Mucosa of gallbladder (tissue), 1 donor: ENCODE data around the gene CTNND2. TPM values are rescaled to one million over a fixed set of nuclear protein-coding genes. Genes with fewer than 3 reads are reported as not detected.

Source experiments
- DNase-seq: peaks from one replicate; pipeline ENCODE4 v3.0.0-alpha.2; 2020; ENCODE audit warnings: low spot score
- total RNA-seq: library from RNA; stranded (reverse); gene quantifications from one replicate; pipeline ENCODE4 v1.2.1, GENCODE V29; 2021
- donor health status: DM: no; HTN: no; CAD: no.

Gene CTNND2
- 131 TPM for total RNA-seq

- DNase-seq = peak; percentile 53
Measured at GRCh38 chr5:11904265-11904906, at the start of gene CTNND2. TSS of gene CTNND2 (minus strand) at chr5:11904446. CDS start at chr5:11903853, 593 bp downstream.

GRCh38 chr5:11946317-11946716 is 42.1 kb upstream of the CTNND2 start:
- no peak for DNase-seq

GRCh38 chr5:11941566-11941965 is 37.3 kb upstream of the CTNND2 start:
- DNase-seq = no peak

GRCh38 chr5:11931638-11932037 is 27.4 kb upstream of the CTNND2 start:
- no peak for DNase-seq

GRCh38 chr5:11928909-11929308 is 24.7 kb upstream of the CTNND2 start:
- no peak for DNase-seq

GRCh38 chr5:11925701-11926100 is 21.5 kb upstream of the CTNND2 start:
- no peak for DNase-seq

GRCh38 chr5:11922394-11922793 is 18.1 kb upstream of the CTNND2 start:
- no peak for DNase-seq

- no peak for DNase-seq
Measured at GRCh38 chr5:11918463-11919045, 14.3 kb upstream of the CTNND2 start.

GRCh38 chr5:11909471-11909870 is 5.2 kb upstream of the CTNND2 start:
- no peak for DNase-seq

GRCh38 chr5:11906497-11906896 is 2.3 kb upstream of the CTNND2 start:
- DNase-seq = no peak

GRCh38 chr5:11905206-11905605 is 960 bp upstream of the CTNND2 start:
- peak; percentile 18 for DNase-seq

- DNase-seq = peak; percentile 23
Measured at GRCh38 chr5:11903614-11904264, 507 bp downstream of the CTNND2 start.

GRCh38 chr5:11903121-11903613 is 1.1 kb downstream of the CTNND2 start:
- DNase-seq = no peak

GRCh38 chr5:11902201-11902619 is 2.0 kb downstream of the CTNND2 start:
- DNase-seq = no peak

- DNase-seq = no peak
Measured at GRCh38 chr5:11898787-11899186, 5.5 kb downstream of the CTNND2 start.

- DNase-seq = no peak
Measured at GRCh38 chr5:11897781-11898180, 6.5 kb downstream of the CTNND2 start.

GRCh38 chr5:11894992-11895391 is 9.3 kb downstream of the CTNND2 start:
- DNase-seq = no peak

GRCh38 chr5:11892832-11893231 is 11.4 kb downstream of the CTNND2 start:
- DNase-seq = no peak

- DNase-seq = no peak
Measured at GRCh38 chr5:11890777-11891176, 13.5 kb downstream of the CTNND2 start.

GRCh38 chr5:11888221-11888620 is 16.0 kb downstream of the CTNND2 start:
- no peak for DNase-seq

- no peak for DNase-seq
Measured at GRCh38 chr5:11878814-11879213, 25.4 kb downstream of the CTNND2 start.

- no peak for DNase-seq
Measured at GRCh38 chr5:11873587-11873986, 30.7 kb downstream of the CTNND2 start.

GRCh38 chr5:11869203-11869602 is 35.0 kb downstream of the CTNND2 start:
- no peak for DNase-seq
